GM12891 (cell line): ENCODE results near the gene RAB15.

Experiments used
- DNase-seq: peaks from one replicate; pipeline ENCODE4 v3.0.0; 2011; ENCODE audit warnings: low spot score; ENCODE audit not compliant: insufficient read length
- FAIRE-seq: peaks from 2 replicates; lab custom pipeline; 2011; peaks lifted over from hg19 to GRCh38; lab: Jason Lieb, UNC
- PAX5 ChIP-seq: IDR thresholded peaks from 2 replicates; pipeline ENCODE4 v1.6.1; 2011; ENCODE audit warnings: low read length, moderate library complexity, mild to moderate bottlenecking; ENCODE audit not compliant: insufficient read depth, severe bottlenecking
- POLR2A ChIP-seq: IDR thresholded peaks from 2 replicates; pipeline ENCODE4 v1.6.1; 2011; ENCODE audit warnings: low read depth, low read length, control low read depth
- POLR2AphosphoS5 ChIP-seq: IDR thresholded peaks from 2 replicates; pipeline ENCODE4 v1.6.1; 2011; ENCODE audit warnings: low read depth, low read length, control low read depth
- POU2F2 ChIP-seq: IDR thresholded peaks from 2 replicates; pipeline ENCODE4 v1.6.1; 2011; ENCODE audit warnings: low read depth, mild to moderate bottlenecking, control low read depth, low read length, moderate library complexity
- SPI1 ChIP-seq: IDR thresholded peaks from 2 replicates; pipeline ENCODE4 v1.6.1; 2011; ENCODE audit warnings: low read depth, low read length, control low read depth
- TAF1 ChIP-seq: IDR thresholded peaks from 2 replicates; pipeline ENCODE4 v1.6.1; 2011; ENCODE audit warnings: low read depth, low read length, control low read depth

RAB15 gene

DNA sequence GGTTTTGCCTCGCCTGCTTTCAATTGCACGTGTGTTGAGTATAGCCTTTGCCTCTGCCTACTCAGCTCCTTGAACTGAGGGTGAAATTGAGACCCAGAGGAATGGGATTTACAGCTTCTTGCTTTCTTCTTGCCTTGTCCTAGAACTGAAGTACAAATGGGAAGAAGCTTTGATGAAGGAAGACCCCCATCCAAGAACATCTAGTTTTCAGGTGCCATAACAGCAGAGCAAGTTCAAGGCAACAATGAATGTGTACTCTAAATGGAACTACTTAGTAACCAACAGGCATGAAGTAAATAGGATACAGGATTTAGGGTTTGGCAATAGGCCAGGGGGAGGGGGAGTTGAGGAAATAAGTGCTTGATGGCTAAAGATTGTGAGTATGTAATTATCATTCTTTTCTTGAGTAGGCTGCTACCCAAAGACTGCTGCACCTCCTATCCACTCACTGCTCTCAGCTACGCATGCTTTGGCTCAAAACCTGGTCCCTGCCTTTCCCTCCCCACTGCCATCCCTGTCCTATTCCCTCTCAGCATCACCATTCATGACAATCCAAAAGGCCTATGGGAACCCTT lies 31.7 kb downstream of the RAB15 start:
- TF ChIP-seq POU2F2 (no peak), SPI1 (no peak), TAF1 (no peak), POLR2A (no peak), PAX5 (no peak), POLR2AphosphoS5 (no peak)
- no peak for FAIRE-seq

DNA sequence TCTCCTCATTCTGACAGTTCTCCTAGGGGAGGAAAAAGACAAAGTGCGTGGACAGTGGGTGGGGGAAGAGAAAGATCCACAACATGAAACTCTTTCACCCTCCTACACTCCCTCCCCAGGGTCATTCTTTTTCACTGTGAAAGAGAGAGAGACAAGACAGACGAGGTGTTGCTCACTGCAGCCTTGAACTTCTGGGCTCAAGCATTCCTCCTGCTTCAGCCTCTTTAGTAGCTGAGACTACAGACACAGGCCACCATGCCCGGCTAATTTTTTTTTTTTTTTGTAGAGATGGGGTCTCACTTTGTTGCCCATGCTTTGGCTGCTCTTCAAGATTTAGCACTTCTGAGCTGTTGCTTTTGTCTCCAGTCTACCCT lies 32.3 kb downstream of the RAB15 start:
- no peak for TF ChIP-seq PAX5
- no peak for TF ChIP-seq POLR2AphosphoS5
- no peak for TF ChIP-seq POLR2A
- TF ChIP-seq POU2F2, result no peak
- TF ChIP-seq SPI1, result no peak
- TF ChIP-seq TAF1, result no peak
- FAIRE-seq (no peak), DNase-seq (no peak)

More for the DNA sequence above, 31.7 kb downstream of the RAB15 start:
- DNase-seq, result no peak

DNA sequence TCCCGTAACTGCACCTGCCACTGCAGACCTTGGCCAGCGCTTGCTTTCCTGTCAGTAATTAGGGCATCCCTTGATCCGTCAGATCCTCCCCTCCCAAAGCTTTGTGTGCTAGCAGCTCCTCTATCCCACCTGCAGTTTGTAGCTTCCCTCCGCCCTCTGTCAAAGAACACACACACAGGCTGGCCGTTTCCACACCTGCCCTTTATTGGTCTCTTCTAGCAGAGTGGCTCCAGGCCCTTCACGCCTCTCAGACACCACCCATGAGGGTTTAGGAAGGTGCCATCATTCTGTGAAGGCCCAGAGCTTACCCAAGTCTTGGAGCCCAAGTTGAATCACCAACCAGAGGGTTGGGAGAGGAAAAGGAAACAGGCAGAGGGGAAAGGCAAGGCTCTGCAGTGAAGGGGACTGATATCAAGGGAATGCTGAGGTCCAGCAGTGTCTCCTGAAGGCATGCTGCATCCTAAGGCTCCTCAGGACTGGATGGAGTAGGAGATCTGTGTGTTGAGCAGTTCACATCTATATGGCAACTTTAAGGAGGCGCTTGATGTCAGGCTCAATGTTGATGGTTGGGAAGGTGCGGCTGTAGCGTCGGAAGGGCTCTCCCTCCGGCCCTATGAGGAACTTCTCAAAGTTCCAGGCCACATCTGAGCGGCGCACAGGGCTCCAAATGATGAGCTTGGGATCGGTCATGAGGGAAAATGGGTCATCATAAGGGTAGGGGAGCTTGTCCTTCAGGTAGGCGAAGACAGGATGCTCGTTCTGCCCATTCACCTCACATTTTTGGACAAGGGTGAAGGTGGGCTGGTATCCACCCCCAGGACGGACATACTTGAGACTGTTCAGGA lies 32.9 kb downstream of the RAB15 start:
- DNase-seq (no peak), FAIRE-seq (no peak)
- no peak for TF ChIP-seq SPI1
- TF ChIP-seq POLR2A, result no peak
- TF ChIP-seq TAF1, result no peak
- TF ChIP-seq POLR2AphosphoS5, result no peak
- TF ChIP-seq PAX5, result no peak
- TF ChIP-seq POU2F2, result no peak

DNA sequence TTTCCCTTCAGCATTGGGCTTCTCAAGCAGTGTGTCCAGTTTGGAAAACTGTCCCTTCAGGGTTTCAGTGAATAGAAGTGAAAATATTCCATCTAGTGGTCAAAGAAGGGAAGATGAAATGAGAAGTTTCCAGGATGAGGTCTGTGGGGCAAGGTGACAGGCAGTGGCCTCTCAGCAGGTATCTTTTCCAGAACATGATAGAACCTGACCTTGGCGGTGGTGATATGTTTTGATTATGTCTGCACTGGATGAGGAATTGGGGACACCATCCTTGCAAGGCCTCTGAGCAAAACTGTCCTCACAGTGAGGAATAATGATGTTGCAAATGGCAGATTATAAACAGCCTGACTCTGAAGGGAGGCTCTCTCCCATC lies 34.3 kb downstream of the RAB15 start:
- no peak for FAIRE-seq
- DNase-seq, result no peak
- TF ChIP-seq SPI1 (no peak), POU2F2 (no peak), POLR2A (no peak), POLR2AphosphoS5 (no peak), PAX5 (no peak), TAF1 (no peak)

DNA sequence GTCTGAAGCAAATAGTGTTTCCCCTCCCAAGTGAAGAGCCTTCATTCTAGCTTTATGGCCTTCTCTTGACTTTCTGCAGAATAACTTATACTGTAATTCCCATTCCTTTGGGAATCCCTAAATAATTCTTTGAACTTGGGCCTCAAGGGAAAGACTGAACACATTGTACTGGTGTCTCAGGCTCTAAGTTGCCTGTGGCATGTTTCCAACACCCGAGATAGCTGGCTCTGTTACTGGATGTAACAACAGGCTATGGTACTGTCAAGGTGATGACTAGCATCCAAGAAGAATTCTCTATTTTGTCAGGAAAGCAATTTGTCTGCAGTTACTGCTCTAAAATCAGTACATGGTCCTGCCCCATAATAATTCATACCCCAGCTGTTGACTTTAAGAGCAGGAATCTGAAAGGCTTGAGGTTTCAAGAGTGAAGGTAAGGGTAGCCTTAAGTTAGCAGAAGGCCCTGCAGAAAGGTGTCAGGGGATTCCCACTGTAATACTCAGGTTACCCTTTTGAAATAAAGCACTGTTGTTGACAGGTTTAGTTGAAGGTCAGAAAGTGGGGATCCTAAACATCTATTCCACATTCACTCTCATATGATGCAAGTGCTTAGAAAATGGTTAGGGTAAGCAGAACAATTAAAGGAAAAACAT lies 34.8 kb downstream of the RAB15 start:
- TF ChIP-seq POLR2AphosphoS5, result no peak
- TF ChIP-seq TAF1, result no peak
- no peak for TF ChIP-seq SPI1
- no peak for TF ChIP-seq PAX5
- no peak for TF ChIP-seq POLR2A
- TF ChIP-seq POU2F2, result no peak
- no peak for DNase-seq
- no peak for FAIRE-seq

DNA sequence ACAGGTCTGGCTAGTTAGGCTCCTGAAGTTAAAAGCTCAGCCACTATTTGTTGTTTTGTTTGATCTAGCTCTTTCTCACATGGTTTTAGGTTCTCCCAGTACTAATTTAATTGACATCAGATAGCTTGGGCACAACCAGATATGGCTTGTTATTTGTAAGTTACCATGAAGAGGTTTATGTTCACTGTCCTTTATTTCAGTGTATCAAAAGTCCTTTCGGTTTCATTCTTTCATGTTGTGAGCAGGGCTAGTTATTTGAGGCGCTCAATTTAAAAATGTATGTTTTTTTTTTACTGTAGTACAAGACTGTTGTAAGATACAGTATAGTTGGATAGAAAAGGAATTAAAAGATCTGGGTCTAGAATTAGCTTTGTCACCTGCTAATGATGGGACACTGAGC lies 36.6 kb downstream of the RAB15 start:
- FAIRE-seq, result no peak
- TF ChIP-seq PAX5 (no peak), POLR2AphosphoS5 (no peak), POU2F2 (no peak), TAF1 (no peak), SPI1 (no peak), POLR2A (no peak)
- no peak for DNase-seq

DNA sequence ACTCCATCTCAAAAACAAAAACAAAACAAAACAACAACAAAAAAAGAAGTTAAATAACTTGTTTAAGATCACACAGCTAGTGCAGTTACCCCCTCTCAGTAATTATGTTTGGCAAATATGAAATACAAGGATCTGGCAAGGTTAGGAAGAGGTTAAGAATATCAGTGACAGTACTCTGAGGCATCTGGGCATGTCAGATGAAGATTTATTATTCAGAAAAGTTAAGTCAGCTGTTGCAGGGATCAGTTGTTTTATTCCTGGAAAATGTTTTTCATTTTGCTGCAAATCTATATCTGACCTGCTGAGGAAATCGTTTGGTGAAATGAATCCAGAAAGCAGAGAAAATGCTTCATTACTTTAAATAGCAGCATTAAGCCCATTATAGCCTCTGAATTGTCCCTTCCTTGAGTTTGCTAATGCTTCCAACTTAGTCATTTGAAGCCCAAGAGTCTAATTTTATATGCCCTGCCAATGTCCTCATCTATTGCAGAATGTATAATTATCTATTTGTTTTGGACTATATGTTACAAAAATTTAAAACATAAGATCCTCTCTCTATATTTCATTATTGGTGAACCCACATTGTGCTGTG lies 37.7 kb downstream of the RAB15 start:
- no peak for TF ChIP-seq POLR2AphosphoS5
- DNase-seq (no peak), FAIRE-seq (no peak)

DNA sequence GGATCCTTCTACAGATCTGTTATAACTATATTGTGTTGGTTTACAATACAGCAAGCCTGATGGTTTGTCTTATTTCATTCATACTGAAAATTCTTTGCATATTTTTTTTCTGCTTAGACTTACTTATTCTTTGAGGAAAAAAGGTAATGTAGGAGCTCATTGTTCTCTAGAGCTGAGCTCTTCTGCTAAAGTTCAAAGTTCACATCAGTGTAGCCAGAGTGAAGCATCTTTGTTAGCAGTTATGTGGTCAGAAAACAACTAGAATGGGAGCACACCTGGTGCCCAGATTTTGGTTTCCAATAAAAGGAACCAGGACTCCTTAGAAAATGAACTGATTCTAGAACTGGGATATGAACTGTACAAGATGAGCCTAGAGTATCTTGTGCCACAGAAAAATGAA lies 39.9 kb downstream of the RAB15 start:
- FAIRE-seq (no peak), DNase-seq (no peak)
- TF ChIP-seq TAF1 (no peak), POLR2AphosphoS5 (no peak)

DNA sequence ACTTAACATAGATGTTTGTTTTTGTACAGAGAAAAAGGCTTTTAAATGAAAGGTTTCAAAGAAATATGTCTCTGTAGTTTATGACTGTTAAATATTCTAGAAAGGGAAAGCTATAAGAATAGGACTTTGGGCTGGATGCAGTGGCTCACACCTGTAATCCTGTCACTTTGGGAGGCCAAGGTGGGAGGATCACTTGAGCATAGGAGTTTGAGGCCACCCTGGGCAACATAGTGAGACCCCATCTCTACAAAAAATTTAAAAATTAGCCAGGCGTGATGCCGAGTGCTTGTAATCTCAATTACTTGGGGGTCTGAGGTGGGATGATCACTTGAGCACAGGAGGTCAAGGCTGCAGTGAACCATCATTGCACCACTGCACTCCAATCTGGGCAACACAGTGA lies 41.0 kb downstream of the RAB15 start:
- FAIRE-seq (no peak), DNase-seq (no peak)
- TF ChIP-seq TAF1 (no peak), POLR2A (no peak), POU2F2 (no peak), SPI1 (no peak), PAX5 (no peak), POLR2AphosphoS5 (no peak)
